Stimulated activated CD4-positive, alpha-beta T cell treated with anti-CD3 and anti-CD28 coated beads, TNF-alpha, amount 100 ng/mL, for 48 hours (primary cell): ENCODE data around the gene SH3RF3.

ENCODE experiments used
- DNase-seq, 3 donors: peaks; one replicate each; pipeline ENCODE4 v3.0.0-alpha.2; 2020; ENCODE audit warnings: low read depth in 3 of 3

The SH3RF3 gene

GRCh38 chr2:109336296-109336695 is 207.3 kb downstream of the SH3RF3 start:
- DNase-seq = no peak

- no peak for DNase-seq
These were observed 208.2 kb downstream of the SH3RF3 start for GRCh38 chr2:109337221-109337620.

- no peak for DNase-seq
These were observed 210.5 kb downstream of the SH3RF3 start for GRCh38 chr2:109339519-109339966.

- DNase-seq = no peak
These were observed 211.4 kb downstream of the SH3RF3 start for GRCh38 chr2:109340381-109340780.

- DNase-seq = no peak
These were observed 212.6 kb downstream of the SH3RF3 start for GRCh38 chr2:109341355-109342255.

- no peak for DNase-seq
These were observed 213.3 kb downstream of the SH3RF3 start for GRCh38 chr2:109342256-109342850.

GRCh38 chr2:109342930-109343329 is 213.9 kb downstream of the SH3RF3 start:
- DNase-seq = no peak

- DNase-seq = no peak
These were observed 214.5 kb downstream of the SH3RF3 start for GRCh38 chr2:109343460-109343859.

GRCh38 chr2:109344270-109344805 is 215.3 kb downstream of the SH3RF3 start:
- no peak for DNase-seq

GRCh38 chr2:109345091-109345490 is 216.1 kb downstream of the SH3RF3 start:
- no peak for DNase-seq

- no peak for DNase-seq
These were observed 216.9 kb downstream of the SH3RF3 start for GRCh38 chr2:109345653-109346480.

- no peak for DNase-seq
These were observed 217.7 kb downstream of the SH3RF3 start for GRCh38 chr2:109346601-109347228.

GRCh38 chr2:109347626-109348025 is 218.6 kb downstream of the SH3RF3 start:
- no peak for DNase-seq

- no peak for DNase-seq
These were observed 219.2 kb downstream of the SH3RF3 start for GRCh38 chr2:109348190-109348589.

- no peak for DNase-seq
These were observed 219.9 kb downstream of the SH3RF3 start for GRCh38 chr2:109348671-109349502.

GRCh38 chr2:109349503-109350465 is 220.8 kb downstream of the SH3RF3 start:
- no peak for DNase-seq

- no peak for DNase-seq
These were observed 221.5 kb downstream of the SH3RF3 start for GRCh38 chr2:109350526-109350925.

GRCh38 chr2:109351164-109351756 is 222.3 kb downstream of the SH3RF3 start:
- DNase-seq = no peak
